Measurements from ENCODE around the gene FOXS1. TPM values are rescaled to one million over a fixed set of nuclear protein-coding genes. Genes with fewer than 3 reads are reported as not detected.

FOXS1 gene
- total and polyA plus RNA-seq, 10 of the 15 experiments (the other 5 are each of a cell fraction or from before 2014, with no cell fraction given), result not detected

- TF ChIP-seq BMI1 (IDR thresholded peaks at IDR 0.05; ENCODE audit: borderline replicate concordance), result no peak
- no peak for TF ChIP-seq POLR2AphosphoS5 (IDR thresholded peaks at IDR 0.05; ENCODE audit: low read length)
- TF ChIP-seq RAD21 (IDR thresholded peaks at IDR 0.05; ENCODE audit: insufficient read depth, low read depth, low read length), result no peak
- no peak for TF ChIP-seq ZNF274 (IDR thresholded peaks at IDR 0.05; ENCODE audit: insufficient read depth, insufficient read length)
- no peak for TF ChIP-seq STAT3 (IDR thresholded peaks at IDR 0.05; ENCODE audit: low read depth, low read length)
- TF ChIP-seq IRF3 (IDR thresholded peaks at IDR 0.05), result no peak
- TF ChIP-seq TAF1 (IDR thresholded peaks at IDR 0.05; ENCODE audit: borderline replicate concordance, low read depth, low read length), result no peak
- TF ChIP-seq TCF12 (IDR thresholded peaks at IDR 0.05; ENCODE audit: low read depth, low read length), result peak; percentile 75; the same call in 1 of the 2 replicates
- TF ChIP-seq IKZF1 (conservative IDR thresholded peaks at IDR 0.05), result peak; percentile 61
- TF ChIP-seq, protein P1, sequence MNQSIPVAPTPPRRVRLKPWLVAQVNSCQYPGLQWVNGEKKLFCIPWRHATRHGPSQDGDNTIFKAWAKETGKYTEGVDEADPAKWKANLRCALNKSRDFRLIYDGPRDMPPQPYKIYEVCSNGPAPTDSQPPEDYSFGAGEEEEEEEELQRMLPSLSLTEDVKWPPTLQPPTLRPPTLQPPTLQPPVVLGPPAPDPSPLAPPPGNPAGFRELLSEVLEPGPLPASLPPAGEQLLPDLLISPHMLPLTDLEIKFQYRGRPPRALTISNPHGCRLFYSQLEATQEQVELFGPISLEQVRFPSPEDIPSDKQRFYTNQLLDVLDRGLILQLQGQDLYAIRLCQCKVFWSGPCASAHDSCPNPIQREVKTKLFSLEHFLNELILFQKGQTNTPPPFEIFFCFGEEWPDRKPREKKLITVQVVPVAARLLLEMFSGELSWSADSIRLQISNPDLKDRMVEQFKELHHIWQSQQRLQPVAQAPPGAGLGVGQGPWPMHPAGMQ (IDR thresholded peaks at IDR 0.05; ENCODE audit: borderline replicate concordance), result no peak
- no peak for TF ChIP-seq HDGF (IDR thresholded peaks at IDR 0.05)
- TF ChIP-seq ZNF622 (IDR thresholded peaks at IDR 0.05), result no peak
- TF ChIP-seq MTA2 (IDR thresholded peaks at IDR 0.05; ENCODE audit: low read depth), result 0 out of 2 replicates have a peak, but pooled peaks have one; percentile 20
- peak; percentile 68; the same call in 1 of the 2 replicates for TF ChIP-seq TCF3 (IDR thresholded peaks at IDR 0.05; ENCODE audit: borderline replicate concordance, insufficient read depth, low read depth, low read length)
- TF ChIP-seq KLF5 (IDR thresholded peaks at IDR 0.05; ENCODE audit: partially characterized antibody), result no peak
- no peak for TF ChIP-seq EZH2 (IDR thresholded peaks at IDR 0.05; ENCODE audit: borderline replicate concordance, control insufficient read depth, low read depth, low read length)
- TF ChIP-seq ZNF217 (IDR thresholded peaks at IDR 0.05), result peak; percentile 54; the same call in 1 of the 2 replicates
- no peak for TF ChIP-seq FOS (IDR thresholded peaks at IDR 0.05; ENCODE audit: borderline replicate concordance, extremely low read depth, insufficient read length)
- no peak for TF ChIP-seq STAT1 (conservative IDR thresholded peaks at IDR 0.05)
- TF ChIP-seq, protein P2, sequence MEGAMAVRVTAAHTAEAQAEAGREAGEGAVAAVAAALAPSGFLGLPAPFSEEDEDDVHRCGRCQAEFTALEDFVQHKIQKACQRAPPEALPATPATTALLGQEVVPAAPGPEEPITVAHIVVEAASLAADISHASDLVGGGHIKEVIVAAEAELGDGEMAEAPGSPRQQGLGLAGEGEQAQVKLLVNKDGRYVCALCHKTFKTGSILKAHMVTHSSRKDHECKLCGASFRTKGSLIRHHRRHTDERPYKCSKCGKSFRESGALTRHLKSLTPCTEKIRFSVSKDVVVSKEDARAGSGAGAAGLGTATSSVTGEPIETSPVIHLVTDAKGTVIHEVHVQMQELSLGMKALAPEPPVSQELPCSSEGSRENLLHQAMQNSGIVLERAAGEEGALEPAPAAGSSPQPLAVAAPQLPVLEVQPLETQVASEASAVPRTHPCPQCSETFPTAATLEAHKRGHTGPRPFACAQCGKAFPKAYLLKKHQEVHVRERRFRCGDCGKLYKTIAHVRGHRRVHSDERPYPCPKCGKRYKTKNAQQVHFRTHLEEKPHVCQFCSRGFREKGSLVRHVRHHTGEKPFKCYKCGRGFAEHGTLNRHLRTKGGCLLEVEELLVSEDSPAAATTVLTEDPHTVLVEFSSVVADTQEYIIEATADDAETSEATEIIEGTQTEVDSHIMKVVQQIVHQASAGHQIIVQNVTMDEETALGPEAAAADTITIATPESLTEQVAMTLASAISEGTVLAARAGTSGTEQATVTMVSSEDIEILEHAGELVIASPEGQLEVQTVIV (IDR thresholded peaks at IDR 0.05; ENCODE audit: borderline replicate concordance, partially characterized antibody), result no peak
- no peak for TF ChIP-seq CHD1 (IDR thresholded peaks at IDR 0.05; ENCODE audit: low read depth, low read length)
- TF ChIP-seq NR2C2 (IDR thresholded peaks at IDR 0.05; ENCODE audit: borderline replicate concordance, control insufficient read depth, insufficient read length, low read depth), result no peak
- TF ChIP-seq ATF7 (IDR thresholded peaks at IDR 0.05; ENCODE audit: low read depth), result peak; percentile 45; the same call in 1 of the 2 replicates
- peak; percentile 76; the same call in 1 of the 2 replicates for TF ChIP-seq JUND (IDR thresholded peaks at IDR 0.05; ENCODE audit: low read depth, low read length)
- TF ChIP-seq NRF1 (conservative IDR thresholded peaks at IDR 0.05; ENCODE audit: low read depth, low read length), result no peak
- TF ChIP-seq ZNF24 (IDR thresholded peaks at IDR 0.05), result peak; percentile 70; the same call in 1 of the 2 replicates
- TF ChIP-seq NR2F1 (conservative IDR thresholded peaks at IDR 0.05), result 0 out of 2 replicates have a peak, but pooled peaks have one; percentile 43
- TF ChIP-seq DPF2 (IDR thresholded peaks at IDR 0.05), result peak; percentile 60; the same call in 1 of the 2 replicates
These were observed 9.2 kb downstream of the FOXS1 start (continued) for GRCh38 chr20:31835977-31836852.

Measured in GM12878 (cell line).